ENCODE data around the gene LRRTM2.

Gene LRRTM2

DNA sequence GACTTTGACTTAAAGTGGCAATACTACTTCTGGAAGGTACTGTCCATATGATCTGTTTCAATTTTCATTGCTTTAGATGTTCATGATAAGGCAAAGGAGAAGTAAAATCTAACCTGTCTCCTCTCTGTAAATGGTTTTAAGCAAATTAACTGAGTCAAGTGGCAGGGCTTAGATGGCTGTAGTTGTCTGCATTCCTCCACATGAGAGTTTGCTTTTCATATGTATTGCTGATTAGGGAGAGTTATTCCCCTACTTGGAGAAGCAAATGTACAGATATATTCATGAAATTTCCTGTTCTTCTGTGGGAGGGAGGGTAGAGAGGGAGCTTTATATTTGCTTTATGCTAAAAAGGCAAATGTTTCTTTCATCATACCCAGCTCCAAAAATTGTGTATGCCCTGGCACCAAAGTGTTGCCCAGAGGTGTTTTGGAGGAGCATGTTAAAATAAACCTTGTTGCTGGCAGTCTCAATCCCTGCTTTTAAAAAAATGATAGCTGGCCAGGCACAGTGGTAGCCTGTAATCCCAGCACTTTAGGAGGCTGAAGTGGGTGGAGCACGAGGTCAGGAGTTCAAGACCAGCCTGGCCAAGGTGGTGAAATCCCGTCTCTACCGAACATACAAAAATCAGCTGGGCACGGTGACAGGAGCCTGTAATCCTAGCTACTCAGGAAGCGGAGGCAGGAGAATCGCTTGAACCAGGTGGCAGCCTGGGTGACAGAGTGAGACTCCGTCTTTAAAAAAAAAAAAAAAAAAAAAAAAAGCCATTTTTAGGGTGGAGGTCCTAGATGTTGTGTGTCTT, 3.5 kb upstream of the LRRTM2 start:
- no peak for DNase-seq (ENCODE audit: low read depth)

DNA sequence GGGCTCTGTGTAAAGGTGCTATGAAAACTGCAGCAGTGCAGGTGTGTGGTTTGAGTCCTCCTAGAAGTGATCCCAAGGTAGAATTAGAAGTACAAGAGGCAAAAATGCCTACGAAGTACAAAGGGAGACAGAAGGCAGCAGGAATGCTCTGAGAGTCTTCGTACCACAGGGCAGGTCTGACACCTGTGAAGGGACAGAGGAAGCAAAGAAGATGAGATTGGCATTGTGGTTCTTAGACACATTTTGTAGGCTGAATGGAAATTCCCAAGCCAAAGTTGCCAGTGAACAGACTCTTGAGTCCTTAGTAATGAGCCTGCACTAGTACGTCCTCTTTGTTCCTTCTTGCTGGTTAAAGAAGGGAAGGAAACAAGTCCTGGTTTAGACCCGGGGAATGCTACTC, 1.7 kb upstream of the LRRTM2 start:
- DNase-seq (ENCODE audit: low read depth) = no peak

DNA sequence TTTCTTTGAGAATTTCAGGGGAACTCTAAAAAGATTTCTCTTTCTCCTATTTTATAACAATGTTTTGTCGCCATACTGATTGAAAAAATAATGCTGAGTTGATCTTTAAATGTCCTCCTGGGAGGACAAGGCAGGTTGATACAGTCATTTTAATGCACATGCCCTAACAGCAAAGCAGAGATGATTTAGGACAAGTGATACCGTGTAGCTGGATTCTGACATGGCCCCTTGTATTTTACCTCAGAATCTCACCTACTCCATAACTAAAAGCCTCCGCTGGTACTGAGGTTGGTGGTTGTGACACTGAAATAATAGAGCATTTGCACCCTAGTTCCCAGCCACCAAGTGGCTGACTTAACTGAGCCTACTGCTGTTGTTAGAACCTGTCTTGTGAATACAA, 811 bp upstream of the LRRTM2 start:
- DNase-seq (ENCODE audit: low read depth) = no peak

DNA sequence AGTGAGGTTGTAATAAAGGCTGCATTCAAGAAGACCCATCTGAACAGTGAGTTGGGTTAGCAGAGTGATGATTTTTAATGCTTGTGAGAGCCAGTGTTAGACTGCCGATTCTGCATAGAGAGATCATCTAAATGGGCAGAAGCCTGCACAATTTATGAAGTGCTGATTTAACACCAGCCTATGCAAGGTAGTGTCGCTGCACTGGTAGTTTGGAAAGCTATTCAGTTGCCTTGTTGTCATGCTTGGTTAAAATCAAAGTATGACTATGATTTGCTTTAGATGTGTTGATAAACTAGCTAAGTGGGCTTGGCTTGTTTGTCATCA, 379 bp upstream of the LRRTM2 start:
- no peak for DNase-seq (ENCODE audit: low read depth)

DNA sequence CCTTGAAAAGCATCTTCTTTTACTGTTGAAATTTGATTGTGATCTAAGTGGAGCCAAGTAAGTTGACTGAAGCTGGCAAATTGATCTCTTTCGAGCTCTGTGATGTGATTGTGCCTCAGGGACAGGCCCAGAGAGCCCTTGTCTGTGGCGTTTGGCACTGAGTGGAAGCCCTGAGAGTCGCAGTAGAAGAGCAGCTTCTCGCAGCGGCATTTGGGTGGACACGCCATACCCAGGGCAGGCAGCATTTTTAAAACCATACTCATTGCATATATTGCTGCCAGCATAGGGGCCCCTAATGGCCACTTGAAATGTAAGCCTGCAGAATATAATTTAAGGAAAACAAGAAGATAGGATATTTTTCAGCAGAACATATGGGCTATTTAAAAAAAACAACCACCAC, 894 bp downstream of the LRRTM2 start:
- DNase-seq (ENCODE audit: low read depth) = no peak

DNA sequence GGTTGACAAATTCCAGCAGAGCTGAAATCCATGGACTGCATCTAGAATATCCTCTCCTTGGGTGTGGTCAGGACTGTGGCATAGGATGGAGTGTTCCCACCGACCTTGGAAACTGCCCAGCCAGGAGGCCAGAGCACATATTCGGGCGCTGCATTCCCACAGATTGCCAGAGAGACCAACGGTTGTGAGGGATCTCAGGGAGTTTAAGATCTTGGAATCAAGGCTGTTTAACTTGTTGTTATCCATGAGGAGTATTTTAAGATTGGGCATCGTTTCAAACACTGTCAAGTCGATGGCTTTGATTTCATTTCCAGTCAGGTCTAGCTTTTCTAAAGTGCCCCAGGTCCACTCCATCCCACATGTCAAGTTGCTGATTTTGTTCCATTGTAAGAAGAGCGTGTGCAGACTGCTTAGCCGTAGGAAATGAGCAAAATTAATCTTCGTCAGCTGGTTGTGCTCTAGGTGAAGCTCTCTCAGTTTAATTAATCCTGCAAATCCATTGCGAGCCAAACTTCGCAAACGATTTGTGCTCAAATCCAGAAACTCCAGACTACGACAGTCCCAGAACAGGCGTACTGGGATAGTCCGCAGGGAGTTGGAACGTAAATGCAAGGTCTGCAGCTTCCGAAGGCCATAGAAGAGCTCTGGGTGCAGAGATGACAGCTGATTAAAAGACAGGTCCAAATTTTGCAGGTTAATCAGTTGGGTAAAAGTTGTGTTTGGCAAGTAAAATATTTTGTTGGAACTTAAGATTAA, 1.5 kb downstream of the LRRTM2 start:
- DNase-seq (ENCODE audit: low read depth) = no peak

DNA sequence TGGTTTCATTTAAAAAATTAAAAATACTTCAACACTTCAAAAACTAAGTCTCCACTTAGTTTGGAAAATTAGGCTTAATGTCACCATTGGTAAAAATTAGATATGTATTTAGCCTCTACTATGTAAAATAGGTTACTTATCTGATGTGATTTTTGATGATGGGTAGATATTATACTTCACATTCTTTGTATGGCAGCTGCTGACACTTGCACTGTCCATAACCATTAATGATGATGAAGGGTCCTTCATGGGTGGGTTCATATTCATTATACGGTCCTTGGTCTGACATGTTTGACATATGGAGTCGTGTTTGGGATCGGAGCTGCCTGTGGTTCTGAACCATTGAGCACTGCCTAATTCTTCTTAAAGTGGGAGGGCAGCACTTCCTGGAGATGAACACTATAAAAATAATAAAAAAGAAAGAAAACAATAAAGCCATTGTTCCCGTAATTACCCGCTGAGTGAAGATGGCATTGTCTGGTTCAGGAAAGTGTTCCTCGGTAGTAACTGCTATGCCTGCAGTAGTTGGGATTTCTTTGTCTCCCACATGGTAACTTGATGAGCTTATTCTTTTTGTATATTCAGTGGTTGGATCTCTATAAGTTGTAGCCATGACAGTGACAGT, 2.2 kb downstream of the LRRTM2 start:
- DNase-seq (ENCODE audit: low read depth) = no peak

DNA sequence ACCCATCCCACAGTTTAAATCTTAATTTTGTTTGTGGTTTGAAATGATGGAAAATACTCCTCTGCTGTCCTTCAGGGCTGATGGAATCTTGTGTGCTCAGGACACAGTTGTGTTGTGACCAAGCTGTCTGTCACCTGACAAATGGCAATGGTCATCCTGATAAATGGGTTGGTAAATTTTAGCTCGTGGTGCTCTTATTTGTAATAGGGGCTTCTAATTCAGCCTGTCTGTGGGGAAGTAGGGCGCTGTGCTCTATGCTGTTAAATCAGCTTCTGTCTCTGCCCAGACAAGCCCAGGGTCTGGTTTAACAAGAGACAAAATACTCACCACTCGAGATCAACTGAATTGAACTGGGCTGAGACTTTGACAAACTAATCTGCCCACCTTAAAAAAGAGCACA, 4.5 kb downstream of the LRRTM2 start:
- DNase-seq (ENCODE audit: low read depth) = no peak

DNA sequence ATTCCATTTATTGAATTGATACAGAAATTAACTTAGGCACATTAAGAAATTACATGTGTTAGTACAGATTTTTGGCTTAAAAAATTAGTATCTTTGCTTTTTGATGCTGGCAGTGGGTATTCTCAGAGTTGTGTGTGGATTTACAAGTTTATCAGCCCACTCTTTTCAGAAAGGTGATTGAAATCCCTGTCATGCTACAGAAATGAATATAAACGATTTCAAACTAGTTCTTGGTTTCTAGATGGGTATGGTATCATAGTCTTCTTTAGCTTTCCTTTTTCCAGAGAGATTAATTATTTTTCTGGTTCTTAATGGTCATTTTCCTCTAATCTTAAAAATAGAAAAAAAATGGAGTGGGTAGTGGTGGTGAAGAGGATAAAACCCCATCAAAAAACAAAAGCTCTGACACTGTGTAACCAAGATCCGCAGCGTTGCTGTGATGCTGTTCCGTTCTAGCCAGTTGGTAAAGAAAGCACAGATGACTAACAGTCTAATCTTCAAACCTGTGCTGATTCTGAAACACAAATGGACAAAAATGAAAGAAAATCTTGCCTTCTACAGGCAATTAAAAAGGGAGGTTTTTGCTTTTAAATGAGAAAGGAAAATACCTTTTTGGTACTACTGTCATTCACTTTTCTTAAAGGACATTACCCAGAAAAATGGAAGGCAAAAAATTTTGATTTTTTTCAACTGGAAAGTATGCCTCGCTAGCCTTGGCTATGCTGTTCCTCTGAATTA, 5.2 kb downstream of the LRRTM2 start:
- no peak for DNase-seq (ENCODE audit: low read depth)

DNA sequence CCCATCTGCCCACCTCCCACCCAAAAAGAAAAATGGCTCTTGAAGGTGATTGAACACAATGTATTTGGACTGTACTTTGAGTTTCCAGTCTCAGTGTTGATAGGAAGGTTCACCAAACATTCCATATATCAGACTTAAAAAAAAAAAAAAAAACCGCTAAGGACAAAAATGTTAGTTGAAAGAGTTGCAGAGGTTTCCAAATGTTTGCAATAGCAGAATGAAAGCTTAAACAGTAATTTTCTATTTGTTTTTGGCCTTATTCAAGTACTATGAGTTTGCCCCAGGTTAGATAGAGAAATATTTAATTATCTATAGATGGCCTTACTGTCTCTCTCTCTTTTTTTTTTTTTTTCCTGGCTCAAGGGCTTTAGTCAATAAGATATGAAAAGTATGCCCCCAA, 6.1 kb downstream of the LRRTM2 start:
- DNase-seq (ENCODE audit: low read depth) = no peak

DNA sequence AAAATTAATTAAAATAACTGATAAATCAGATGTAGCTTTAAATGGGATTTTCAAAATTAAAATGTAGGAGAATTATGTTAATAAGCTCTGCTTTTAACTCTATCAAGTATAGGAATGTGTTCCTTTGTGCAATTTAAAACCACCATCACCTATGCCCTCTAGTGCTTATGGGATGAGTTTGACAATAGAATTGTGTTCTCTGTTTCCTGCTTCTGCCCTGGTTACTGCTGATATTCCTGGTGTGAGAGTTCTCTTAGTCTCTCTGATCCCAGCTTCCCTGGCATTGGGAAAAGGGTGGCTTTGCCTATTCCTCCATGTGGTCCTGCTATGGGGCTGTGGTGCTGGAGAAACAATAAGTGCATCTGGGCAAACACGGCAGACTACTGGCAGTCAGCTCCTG, 8.1 kb downstream of the LRRTM2 start:
- DNase-seq (ENCODE audit: low read depth) = no peak

DNA sequence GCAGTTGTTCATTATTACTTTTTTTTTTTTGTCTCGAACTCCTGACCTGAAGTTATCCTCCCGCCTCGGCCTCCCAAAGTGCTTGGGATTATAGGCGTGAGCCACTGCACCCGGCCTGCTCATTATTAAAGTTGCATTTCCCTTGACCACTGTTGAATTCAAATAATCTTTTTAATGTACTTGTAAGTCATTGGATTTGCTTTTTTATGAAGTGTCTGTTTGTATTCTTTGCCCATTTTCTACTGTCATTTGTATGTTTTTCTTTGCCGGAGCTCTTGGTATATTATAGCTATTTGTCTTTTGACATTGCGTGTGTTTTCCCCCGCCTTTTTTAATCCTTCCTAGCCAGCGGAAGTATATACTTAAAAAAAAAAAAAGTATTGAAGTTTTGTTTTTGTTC, 22.0 kb downstream of the LRRTM2 start:
- no peak for DNase-seq (ENCODE audit: low read depth)

DNA sequence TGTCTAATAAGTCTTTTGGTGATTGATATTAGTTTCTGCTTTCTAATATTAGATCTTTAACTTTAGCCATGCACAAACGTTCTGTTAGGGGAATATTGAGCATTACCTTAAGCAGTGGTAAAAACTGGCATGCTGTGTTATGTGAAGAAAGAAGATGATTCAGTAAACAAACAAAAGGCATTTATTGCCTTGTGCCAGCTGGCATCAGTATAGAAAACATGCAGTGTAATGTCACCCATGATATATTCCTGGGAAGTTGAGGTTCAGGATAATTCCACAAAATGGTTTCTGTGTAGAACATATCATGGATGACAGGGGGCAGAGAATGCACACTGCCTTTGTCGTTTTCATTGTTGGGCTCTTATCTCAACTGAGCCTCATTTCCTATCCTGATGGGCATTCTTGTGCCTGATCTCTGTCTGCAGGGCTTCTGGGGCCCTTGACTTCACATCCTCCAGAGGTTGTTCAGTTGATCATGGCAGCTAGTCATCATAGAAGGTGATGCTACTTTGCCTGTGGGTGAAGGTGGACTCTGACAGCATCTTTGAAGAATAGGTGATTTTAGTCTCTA, 24.2 kb downstream of the LRRTM2 start:
- no peak for DNase-seq (ENCODE audit: low read depth)

DNA sequence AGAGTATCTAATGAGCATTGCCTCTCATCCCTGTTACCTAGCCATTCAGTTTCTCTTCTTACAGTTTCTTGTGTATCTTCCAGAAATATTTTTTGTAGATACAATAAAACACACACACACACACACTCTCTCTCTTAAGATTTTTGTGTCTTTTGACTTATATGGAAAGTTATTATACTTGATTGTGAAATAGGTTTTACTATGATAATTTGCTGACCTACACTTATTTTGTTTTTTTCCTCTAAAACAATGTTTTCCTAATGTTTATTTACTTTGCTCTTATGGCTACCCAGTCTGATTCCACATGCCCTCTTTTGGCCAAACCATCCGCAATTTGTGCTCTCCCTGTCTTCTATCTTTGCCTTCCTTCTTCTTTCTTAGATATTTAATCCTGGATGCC, 25.3 kb downstream of the LRRTM2 start:
- DNase-seq (ENCODE audit: low read depth) = no peak

DNA sequence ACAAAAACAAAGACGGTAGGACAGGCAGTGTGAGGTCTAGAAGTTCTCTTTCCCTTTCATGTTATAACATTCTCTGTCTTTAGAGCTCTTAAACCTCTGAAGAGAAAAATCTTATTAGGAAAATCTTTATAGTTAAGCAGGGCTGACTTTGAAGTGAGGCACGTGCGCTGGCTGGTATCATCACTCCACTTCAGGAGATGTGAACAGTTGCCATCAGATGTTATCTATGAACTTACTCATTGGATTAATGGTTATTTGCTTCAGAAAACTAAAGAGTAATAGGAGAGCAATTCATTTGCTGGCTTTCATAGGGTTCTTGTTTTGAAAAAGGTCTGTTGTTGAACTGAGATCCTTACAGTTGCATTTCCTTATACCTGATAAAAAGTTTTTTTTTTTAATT, 25.7 kb downstream of the LRRTM2 start:
- no peak for DNase-seq (ENCODE audit: low read depth)

DNA sequence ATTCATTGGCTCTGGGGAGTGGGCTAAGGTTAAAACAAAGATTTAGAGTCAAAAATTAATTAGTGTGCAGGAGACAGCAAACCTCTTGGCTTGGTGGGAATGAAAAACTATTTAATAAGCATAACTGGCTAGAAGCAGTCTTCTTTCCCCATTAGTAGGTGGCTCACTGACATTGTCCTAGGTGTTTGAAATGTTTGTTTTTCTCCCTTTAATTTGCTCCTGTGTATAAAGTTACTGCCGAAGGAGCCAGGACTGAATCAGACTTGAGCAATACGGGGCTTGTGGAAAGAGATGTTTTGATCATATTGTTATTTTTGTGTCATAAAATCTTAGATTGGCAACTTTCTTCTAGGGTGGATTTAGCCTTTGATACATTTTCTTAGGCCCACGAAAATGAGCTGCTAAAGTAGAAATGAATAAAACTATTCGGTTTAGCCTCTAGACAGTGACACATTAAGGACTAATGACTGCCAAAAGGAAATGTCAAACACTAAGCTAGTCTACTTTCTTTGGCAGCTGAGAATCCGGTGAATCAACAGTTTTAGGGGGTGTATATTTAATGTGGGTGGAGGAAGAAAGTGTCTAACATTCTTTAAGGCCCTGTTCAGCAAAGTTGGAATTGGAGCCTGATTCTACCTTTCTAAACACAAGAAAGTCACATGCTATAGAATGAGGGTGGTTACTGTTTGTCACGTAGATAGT, 30.2 kb downstream of the LRRTM2 start:
- DNase-seq (ENCODE audit: low read depth) = no peak

DNA sequence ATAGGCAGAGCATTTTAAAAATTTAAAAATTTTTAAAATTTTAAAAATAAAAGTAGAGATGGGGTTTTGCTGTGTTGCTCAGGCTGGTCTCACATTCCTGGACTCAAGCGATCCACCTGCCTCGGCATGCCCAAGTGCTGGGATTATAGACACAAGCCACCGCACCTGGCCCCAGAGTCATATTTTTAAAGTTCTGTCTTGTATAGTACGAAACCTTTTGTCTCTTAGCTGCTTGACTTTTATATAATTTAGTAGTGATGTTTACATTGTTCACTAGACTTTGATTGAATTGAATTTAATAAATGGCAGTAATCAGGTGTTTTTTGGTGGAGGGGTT, 31.0 kb downstream of the LRRTM2 start:
- no peak for DNase-seq (ENCODE audit: low read depth)

DNA sequence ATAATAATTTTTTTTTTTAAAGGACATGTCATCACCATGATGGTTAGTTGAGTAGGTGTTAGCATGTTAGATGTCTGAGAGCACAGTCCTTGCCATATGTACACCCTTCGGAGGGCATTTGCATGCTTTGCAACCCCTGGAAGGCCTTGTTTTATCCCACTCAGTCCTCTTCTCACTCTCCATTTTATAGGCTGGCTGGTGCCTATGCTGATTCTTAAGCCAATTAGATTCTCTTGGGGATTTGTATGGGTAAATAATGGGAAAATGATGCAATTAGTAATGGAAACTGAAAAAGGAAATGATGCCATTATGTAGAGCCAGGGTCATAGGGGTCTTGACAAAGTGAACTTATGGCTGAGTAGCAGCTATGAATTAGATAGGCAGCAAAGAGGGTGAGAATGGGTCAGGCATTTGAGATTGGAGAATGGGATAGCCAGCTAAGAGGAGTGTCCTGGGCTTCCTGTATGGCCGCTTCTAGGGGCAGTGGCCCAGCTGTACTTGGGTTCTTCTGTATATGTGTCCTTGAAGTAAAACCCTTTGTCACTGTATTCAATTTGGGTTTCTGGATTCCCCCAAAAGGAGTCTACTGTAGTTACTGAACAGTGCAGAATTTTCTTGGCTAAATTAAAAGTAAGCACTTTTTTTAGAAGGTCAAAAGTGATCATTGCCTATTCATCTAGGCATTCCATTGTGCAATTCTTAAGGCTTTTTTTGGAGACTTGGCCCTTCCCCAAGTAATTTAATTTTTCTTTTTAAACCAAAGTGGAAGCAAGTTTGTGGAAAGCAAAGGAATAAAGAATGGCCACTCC, 31.6 kb downstream of the LRRTM2 start:
- no peak for DNase-seq (ENCODE audit: low read depth)

DNA sequence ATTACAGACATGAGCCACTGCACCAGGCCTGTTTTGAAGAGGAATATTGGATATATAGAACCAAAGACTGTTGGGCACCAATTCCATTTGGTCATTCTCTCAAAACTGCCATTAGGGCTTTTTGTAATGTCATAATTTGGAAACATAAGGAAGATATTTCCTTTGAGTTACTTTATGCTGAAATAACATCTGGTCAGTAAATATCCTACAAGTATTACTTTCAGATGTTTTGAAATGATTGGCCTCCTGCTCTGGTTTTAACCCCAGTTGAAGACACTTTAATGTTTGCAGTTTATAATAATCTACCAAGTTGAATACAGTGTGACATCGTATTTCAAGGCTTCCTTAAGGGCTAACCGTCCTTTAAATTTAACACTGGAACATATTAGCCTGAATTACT, 33.6 kb downstream of the LRRTM2 start:
- no peak for DNase-seq (ENCODE audit: low read depth)

DNA sequence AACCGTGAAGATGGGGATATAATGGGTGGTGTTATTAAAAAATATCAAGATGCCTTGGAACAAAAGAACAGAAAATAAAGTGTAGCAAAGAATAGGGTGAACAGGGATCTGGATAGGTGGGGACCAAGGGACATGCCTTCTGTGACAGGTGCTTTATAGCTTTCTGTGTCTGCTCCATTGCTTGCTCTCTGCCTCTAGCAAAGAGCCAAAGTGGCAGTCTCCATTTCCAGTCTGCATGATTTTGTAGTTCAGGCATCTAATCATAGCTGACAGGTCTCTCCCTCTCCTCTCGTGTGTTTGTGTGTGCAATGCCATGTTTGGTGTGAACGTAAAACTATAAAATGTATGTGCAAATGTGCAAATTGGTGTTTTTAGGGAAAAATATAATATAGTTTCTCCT, 35.0 kb downstream of the LRRTM2 start:
- DNase-seq (ENCODE audit: low read depth) = no peak

DNA sequence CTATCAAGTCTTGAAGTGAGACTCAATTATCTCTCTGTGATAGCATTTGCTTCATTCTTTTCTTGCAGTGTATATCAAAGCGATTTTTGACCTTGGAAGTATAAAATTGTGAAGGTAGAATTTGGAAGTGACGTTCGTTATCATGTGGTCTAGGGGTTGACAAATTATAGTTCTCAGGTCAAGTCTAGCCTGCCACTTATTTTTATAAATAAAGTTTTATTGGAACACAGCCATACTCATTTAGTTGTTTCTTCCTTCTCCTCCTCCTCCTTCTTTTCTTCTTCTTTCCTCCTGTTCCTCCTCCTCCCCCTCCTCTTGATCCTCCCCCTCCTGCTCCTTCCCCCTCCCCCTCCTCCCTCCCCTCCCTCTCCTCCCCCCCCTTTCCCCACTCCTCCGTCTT, 38.0 kb downstream of the LRRTM2 start:
- no peak for DNase-seq (ENCODE audit: low read depth)

Measured in activated T-cell treated with anti-CD3 and anti-CD28 coated beads for 24 hours (primary cell).